Breast epithelium (tissue), 4 donors: ENCODE results near the gene NME2. TPM values are rescaled to one million over a fixed set of nuclear protein-coding genes. Genes with fewer than 3 reads are reported as not detected.

ENCODE experiments used
- DNase-seq, 2 donors: peaks; one replicate each; pipeline ENCODE4 v3.0.0-alpha.2; 2019; ENCODE audit warnings: low spot score in 2 of 2
- H3K27ac ChIP-seq, 2 donors: fragments of 200-600 bp; sonication (generic) in 1 of 2; one replicate each; pipeline ENCODE4 v1.5.1; 2016 to 2019; ENCODE audit warnings: mild to moderate bottlenecking in 1 of 2
- H3K27me3 ChIP-seq, 2 donors: fragments of 200-600 bp; sonication (generic) in 1 of 2; one replicate each; pipeline versions ENCODE4 v1.5.1 to v1.6.0; 2017 to 2019; ENCODE audit warnings: control low read depth in 1 of 2, mild to moderate bottlenecking in 1 of 2
- H3K36me3 ChIP-seq: fragments of 200-600 bp; one replicate; pipeline ENCODE4 v1.5.1; 2019
- H3K4me1 ChIP-seq, 2 donors: fragments of 200-600 bp; sonication (generic); one replicate each; pipeline ENCODE4 v1.5.1; 2016 to 2019; ENCODE audit warnings: control low read depth in 1 of 2
- H3K4me3 ChIP-seq, 3 donors: fragments of 200-600 bp; sonication (generic); 1 replicate in 2 of 3; 2 replicates in 1 of 3; pipeline ENCODE4 v1.5.1; 2016 to 2019; ENCODE audit warnings: mild to moderate bottlenecking in 3 of 3, moderate library complexity in 2 of 3
- H3K9me3 ChIP-seq, 2 donors: fragments of 200-600 bp; sonication (generic) in 1 of 2; one replicate each; pipeline ENCODE4 v1.5.1; 2016 to 2019; ENCODE audit warnings: control low read depth in 1 of 2
- POLR2A ChIP-seq: fragments of 450-650 bp; IDR thresholded peaks from one replicate; pipeline ENCODE4 v1.6.1; 2016; ENCODE audit warnings: antibody characterized with exemption, mild to moderate bottlenecking, moderate library complexity
- POLR2AphosphoS5 ChIP-seq, 3 donors: sonication (generic); formaldehyde crosslinking; IDR thresholded peaks; one replicate each; pipeline ENCODE4 v1.6.1; 2017; ENCODE audit warnings: antibody characterized with exemption in 3 of 3
- intact Hi-C: fragments of 100-400 bp; cut with DNase I; formaldehyde crosslinking; loops from one replicate; pipeline ENCODE4 v1.15.1; 2023; ENCODE audit warnings: low total_unique reads
- total RNA-seq, 3 donors: library from RNA; depleted of rRNA; stranded (reverse); fragments of >200 nt; gene quantifications; one replicate each; pipeline ENCODE4 v1.1.0, GENCODE V29; 2016
- TF ChIP-seq, protein P1 (sequence below), 3 donors: fragments of 450-650 bp; IDR thresholded peaks; one replicate each; pipeline ENCODE4 v1.5.1; 2016 to 2017; ENCODE audit warnings: antibody characterized with exemption in 3 of 3, mild to moderate bottlenecking in 3 of 3, moderate library complexity in 3 of 3

The NME2 gene
- total RNA-seq, 3 donors from 2014 or later = 394 to 566 (median 465) TPM

DNA sequence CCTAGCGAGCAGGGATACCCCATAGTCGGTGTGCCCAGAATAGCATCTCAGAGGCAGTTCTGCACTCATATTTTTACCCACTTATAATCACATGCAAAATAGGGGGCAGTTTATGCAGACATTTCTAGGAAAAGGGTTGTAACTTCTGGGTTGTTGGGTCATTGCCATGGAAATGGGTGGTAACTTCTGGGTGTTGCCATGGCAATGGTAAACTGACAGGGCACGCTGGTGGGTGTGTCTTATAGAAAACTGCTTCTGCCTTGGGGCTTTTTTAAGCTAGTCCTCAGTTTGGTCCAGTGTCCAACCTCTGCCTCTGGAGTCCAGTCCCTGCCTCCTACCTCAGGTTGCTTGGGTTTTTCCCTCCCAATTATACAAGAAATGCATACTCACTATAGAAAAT is 38.1 kb upstream of the NME2 start:
- H3K27me3 ChIP-seq = no peaks in the 10 kb centered on the region
- H3K36me3 ChIP-seq = no peaks in the 10 kb centered on the region
- intact Hi-C loops = no loop called here
- TF ChIP-seq POLR2AphosphoS5 (IDR thresholded peaks at IDR 0.05) = no peak
- TF ChIP-seq POLR2A = no peak
- TF ChIP-seq, protein P1, sequence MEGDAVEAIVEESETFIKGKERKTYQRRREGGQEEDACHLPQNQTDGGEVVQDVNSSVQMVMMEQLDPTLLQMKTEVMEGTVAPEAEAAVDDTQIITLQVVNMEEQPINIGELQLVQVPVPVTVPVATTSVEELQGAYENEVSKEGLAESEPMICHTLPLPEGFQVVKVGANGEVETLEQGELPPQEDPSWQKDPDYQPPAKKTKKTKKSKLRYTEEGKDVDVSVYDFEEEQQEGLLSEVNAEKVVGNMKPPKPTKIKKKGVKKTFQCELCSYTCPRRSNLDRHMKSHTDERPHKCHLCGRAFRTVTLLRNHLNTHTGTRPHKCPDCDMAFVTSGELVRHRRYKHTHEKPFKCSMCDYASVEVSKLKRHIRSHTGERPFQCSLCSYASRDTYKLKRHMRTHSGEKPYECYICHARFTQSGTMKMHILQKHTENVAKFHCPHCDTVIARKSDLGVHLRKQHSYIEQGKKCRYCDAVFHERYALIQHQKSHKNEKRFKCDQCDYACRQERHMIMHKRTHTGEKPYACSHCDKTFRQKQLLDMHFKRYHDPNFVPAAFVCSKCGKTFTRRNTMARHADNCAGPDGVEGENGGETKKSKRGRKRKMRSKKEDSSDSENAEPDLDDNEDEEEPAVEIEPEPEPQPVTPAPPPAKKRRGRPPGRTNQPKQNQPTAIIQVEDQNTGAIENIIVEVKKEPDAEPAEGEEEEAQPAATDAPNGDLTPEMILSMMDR (IDR thresholded peaks at IDR 0.05) = no peak
- H3K27ac ChIP-seq = no peak overlapping the region
- H3K9me3 ChIP-seq = no peaks in the 10 kb centered on the region
- no peak for DNase-seq
- H3K4me3 ChIP-seq = no peak overlapping the region
- H3K4me1 ChIP-seq = no peaks in the 10 kb centered on the region

DNA sequence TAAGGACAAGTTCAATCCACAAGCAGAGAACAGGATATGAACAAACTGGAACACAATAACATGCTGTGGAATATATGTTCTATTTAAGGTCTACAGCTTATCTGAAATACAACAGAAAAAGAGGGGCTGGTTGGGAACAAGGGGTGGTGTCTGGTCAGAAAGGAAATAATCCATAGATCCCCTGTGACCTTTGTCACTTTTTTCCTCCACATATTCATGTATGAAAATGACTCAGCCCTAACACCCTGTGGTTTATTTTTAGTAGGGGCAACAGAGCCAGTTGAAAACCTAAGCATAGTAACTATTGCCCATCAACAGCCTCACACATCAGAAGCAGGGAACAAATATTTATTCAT is 33.3 kb upstream of the NME2 start:
- intact Hi-C loops = no loop called here
- no peak for TF ChIP-seq POLR2AphosphoS5 (IDR thresholded peaks at IDR 0.05)
- TF ChIP-seq, protein P1 (IDR thresholded peaks at IDR 0.05) = no peak
- no peak for TF ChIP-seq POLR2A
- H3K9me3 ChIP-seq = no peaks in the 10 kb centered on the region
- H3K36me3 ChIP-seq = no peaks in the 10 kb centered on the region
- no peaks in the 10 kb centered on the region for H3K27me3 ChIP-seq
- H3K4me1 ChIP-seq = no peaks in the 10 kb centered on the region
- H3K27ac ChIP-seq = peak overlapping the region in 1 of 2 donors; percentile 25
- no peak for DNase-seq
- no peak overlapping the region for H3K4me3 ChIP-seq

DNA sequence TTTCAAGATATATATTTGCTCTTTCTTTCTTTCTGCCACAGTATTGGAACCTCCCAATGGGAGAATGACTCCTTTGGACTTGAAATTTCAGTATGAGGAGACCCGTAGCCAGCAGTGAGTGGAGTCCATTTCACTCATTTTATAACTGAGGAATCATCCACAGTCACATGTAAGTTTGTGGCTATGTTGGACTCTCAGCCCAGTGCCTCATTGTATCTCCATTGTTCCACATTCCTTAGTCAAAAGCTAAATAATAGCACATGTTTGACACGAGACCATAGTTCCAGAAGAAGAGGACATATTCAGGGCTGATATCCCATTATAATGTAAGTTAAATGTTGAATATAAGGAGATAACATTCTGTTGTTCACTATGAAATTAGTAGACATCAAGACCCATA is 32.8 kb upstream of the NME2 start:
- intact Hi-C loops = no loop called here
- H3K27ac ChIP-seq = peak overlapping the region in 1 of 2 donors; percentile 25

DNA sequence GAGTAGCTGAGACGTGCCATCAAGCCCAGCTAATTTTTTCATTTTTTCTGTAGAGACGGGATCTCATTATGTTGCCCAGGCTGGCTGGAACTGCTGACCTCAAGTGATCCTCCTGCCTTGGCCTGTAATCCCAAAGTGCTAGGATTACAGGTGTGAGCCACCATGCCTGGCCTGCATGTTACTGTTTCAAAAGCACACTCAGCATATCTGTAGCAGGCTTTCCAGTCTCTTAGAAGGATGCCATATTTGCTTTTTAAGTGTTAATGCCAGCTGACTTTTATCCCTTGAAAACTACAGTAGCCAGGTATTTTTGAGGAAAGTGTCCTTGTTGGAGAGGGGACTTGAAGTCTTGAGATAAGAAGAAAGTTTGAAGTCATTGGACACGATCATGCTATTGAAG is 30.3 kb upstream of the NME2 start:
- TF ChIP-seq, protein P1 (IDR thresholded peaks at IDR 0.05) = no peak
- H3K27me3 ChIP-seq = no peaks in the 10 kb centered on the region
- no peaks in the 10 kb centered on the region for H3K9me3 ChIP-seq
- H3K4me3 ChIP-seq = no peak overlapping the region
- H3K36me3 ChIP-seq = no peaks in the 10 kb centered on the region
- no peak overlapping the region for H3K27ac ChIP-seq
- intact Hi-C loops = no loop called here
- no peaks in the 10 kb centered on the region for H3K4me1 ChIP-seq
- no peak for DNase-seq

More for the DNA sequence above, 32.8 kb upstream of the NME2 start:
- no peak for TF ChIP-seq POLR2A
- H3K4me3 ChIP-seq = no peak overlapping the region
- no peaks in the 10 kb centered on the region for H3K9me3 ChIP-seq
- DNase-seq = no peak
- no peaks in the 10 kb centered on the region for H3K4me1 ChIP-seq
- H3K27me3 ChIP-seq = no peaks in the 10 kb centered on the region
- H3K36me3 ChIP-seq = no peaks in the 10 kb centered on the region

DNA sequence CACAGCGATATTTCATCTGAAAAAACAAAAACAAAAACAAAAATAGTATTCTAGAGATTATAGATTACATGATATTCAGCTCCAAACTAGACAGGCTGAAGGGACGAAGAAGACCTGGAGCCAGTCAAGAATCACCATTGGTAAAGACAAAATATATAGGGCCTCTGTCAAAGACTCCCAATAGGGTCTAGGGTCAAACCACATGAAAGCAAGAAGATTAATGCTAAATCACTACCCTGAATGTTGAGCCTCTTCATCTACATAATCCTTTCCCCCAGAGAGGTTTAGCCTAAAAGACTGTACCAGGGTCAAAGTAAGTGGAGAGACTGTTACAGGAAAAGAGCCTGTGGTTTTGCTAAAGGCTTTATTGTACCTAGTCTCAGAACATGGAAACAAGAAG is 23.6 kb upstream of the NME2 start:
- TF ChIP-seq, protein P1 (IDR thresholded peaks at IDR 0.05) = no peak
- TF ChIP-seq POLR2AphosphoS5 (IDR thresholded peaks at IDR 0.05) (no peak), POLR2A (no peak)
- no peak overlapping the region for H3K4me3 ChIP-seq
- H3K9me3 ChIP-seq = no peaks in the 10 kb centered on the region
- intact Hi-C loops = no loop called here
- DNase-seq = no peak
- no peaks in the 10 kb centered on the region for H3K27me3 ChIP-seq
- H3K27ac ChIP-seq = no peak overlapping the region
- H3K4me1 ChIP-seq = no peaks in the 10 kb centered on the region
- H3K36me3 ChIP-seq = no peaks in the 10 kb centered on the region
